Natural killer cell (primary cell): Measurements from ENCODE around the gene AFAP1. TPM values are rescaled to one million over a fixed set of nuclear protein-coding genes. Genes with fewer than 3 reads are reported as not detected.

Source experiments
- ATAC-seq, 3 donors: fragments of 150-1000 bp in 2 of 3; fragments of 200-7000 bp in 1 of 3; cut with Tn5 transposase; 1 replicate in 1 of 3; 2 replicates in 2 of 3; pipeline ENCODE4 v1.10.0; 2021; ENCODE audit warnings: mild to moderate bottlenecking in 2 of 3, moderate library complexity in 2 of 3
- DNase-seq, 2 donors: peaks; one replicate each; pipeline versions ENCODE4 v3.0.0 to v3.0.0-alpha.2; 2013 to 2021; ENCODE audit warnings: mixed read lengths in 1 of 2
- H3K27ac ChIP-seq: one replicate; pipeline ENCODE4 v1.5.1; 2013; ENCODE audit warnings: mild to moderate bottlenecking, low read length
- H3K27me3 ChIP-seq: one replicate; pipeline ENCODE4 v1.6.1; 2013; ENCODE audit warnings: low read length; ENCODE audit not compliant: control insufficient read depth, insufficient read depth
- H3K36me3 ChIP-seq: one replicate; pipeline ENCODE4 v1.6.1; 2013; ENCODE audit warnings: low read length; ENCODE audit not compliant: control insufficient read depth, insufficient read depth
- H3K4me1 ChIP-seq: one replicate; pipeline ENCODE4 v1.6.1; 2013; ENCODE audit warnings: low read length; ENCODE audit not compliant: control insufficient read depth, insufficient read depth
- H3K4me3 ChIP-seq: one replicate; pipeline ENCODE4 v1.5.1; 2013; ENCODE audit warnings: low read length
- H3K9me3 ChIP-seq: one replicate; pipeline ENCODE4 v1.6.1; 2013; ENCODE audit warnings: low read length; ENCODE audit not compliant: control insufficient read depth, insufficient read depth
- H3K27ac Mint-ChIP-seq, 2 donors: one replicate each; pipeline ENCODE4 v1.8.0; 2022; ENCODE audit warnings: mild to moderate bottlenecking in 2 of 2, mixed read lengths in 2 of 2, moderate library complexity in 1 of 2
- H3K27me3 Mint-ChIP-seq, 2 donors: one replicate each; pipeline ENCODE4 v1.8.0; 2022; ENCODE audit warnings: low read depth in 2 of 2, mixed read lengths in 2 of 2
- H3K36me3 Mint-ChIP-seq: one replicate; pipeline ENCODE4 v1.8.0; 2022; ENCODE audit warnings: mixed read lengths
- H3K4me1 Mint-ChIP-seq, 2 donors: one replicate each; pipeline ENCODE4 v1.8.0; 2022; ENCODE audit warnings: mixed read lengths in 2 of 2
- H3K4me3 Mint-ChIP-seq: one replicate; pipeline ENCODE4 v1.8.0; 2022; ENCODE audit warnings: mild to moderate bottlenecking, moderate library complexity, mixed read lengths
- H3K9me3 Mint-ChIP-seq, 2 donors: one replicate each; pipeline ENCODE4 v1.8.0; 2022; ENCODE audit warnings: mixed read lengths in 2 of 2
- CTCF ChIP-seq: fragments of 200-600 bp; IDR thresholded peaks from one replicate; pipeline ENCODE4 v1.8.0; 2022; ENCODE audit warnings: antibody characterized with exemption
- WGBS: methylation state at CpG from one replicate; pipeline ENCODE4 v1.1.7; 2013; ENCODE audit warnings: missing lambda C conversion rate; ENCODE audit not compliant: insufficient coverage; 5-methylcytosine and 5-hydroxymethylcytosine counted together
- intact Hi-C: fragments of 100-400 bp; cut with micrococcal nuclease; formaldehyde crosslinking; loops from one replicate; pipeline ENCODE4 v1.14.2; 2022
- total RNA-seq, 4 donors: library from RNA; stranded (reverse); fragments of 120-200 nt in 1 of 4; gene quantifications; one replicate each; pipeline versions ENCODE4 v1.2.3 to v1.2.4, GENCODE V29; 2013 to 2022

The AFAP1 gene
- total RNA-seq, 3 donors from 2014 or later (not counting 1 experiment from before 2014, with no cell fraction given): 4.9 to 12.5 (median 9.5) TPM

GRCh38 chr4:7799306-7799705, 140.4 kb downstream of the AFAP1 start:
- Mint-ChIP-seq H3K36me3 (peaks cover 9% of the 10 kb centered on the region), H3K4me1 (peaks cover 6% of the 10 kb centered on the region in 2 donors), H3K27me3 (peaks cover 0 to 13% of the 10 kb centered on the region in 2 donors), H3K27ac (no peak overlapping the region), H3K4me3 (no peak overlapping the region), H3K9me3 (no peaks in the 10 kb centered on the region)
- no peak for TF ChIP-seq CTCF
- H3K27me3 ChIP-seq: no peaks in the 10 kb centered on the region
- DNase-seq (no peak), ATAC-seq (no peak)
- 95% methylated on average over 11 of the region's 11 CpGs for WGBS
- no peaks in the 10 kb centered on the region for H3K36me3 ChIP-seq
- no peaks in the 10 kb centered on the region for H3K9me3 ChIP-seq
- no peak overlapping the region for H3K4me3 ChIP-seq
- H3K4me1 ChIP-seq: no peaks in the 10 kb centered on the region
- intact Hi-C loops: no loop called here
- no peak overlapping the region for H3K27ac ChIP-seq

- Mint-ChIP-seq H3K36me3 (peaks cover 9% of the 10 kb centered on the region), H3K27ac (no peak overlapping the region), H3K9me3 (no peaks in the 10 kb centered on the region), H3K27me3 (peaks cover 0 to 13% of the 10 kb centered on the region in 2 donors), H3K4me1 (peaks cover 6% of the 10 kb centered on the region in 2 donors), H3K4me3 (no peak overlapping the region)
- Histone ChIP-seq H3K4me3 (no peak overlapping the region), H3K36me3 (no peaks in the 10 kb centered on the region), H3K27ac (no peak overlapping the region), H3K27me3 (no peaks in the 10 kb centered on the region), H3K4me1 (no peaks in the 10 kb centered on the region), H3K9me3 (no peaks in the 10 kb centered on the region)
- 85% methylated on average over 18 of the region's 18 CpGs for WGBS
- no peak for TF ChIP-seq CTCF
- no peak for DNase-seq
- intact Hi-C loops: no loop called here
- no peak for ATAC-seq
Observed at GRCh38 chr4:7798178-7798995, 141.3 kb downstream of the AFAP1 start.

- ATAC-seq: no peak
- Histone ChIP-seq H3K27me3 (no peaks in the 10 kb centered on the region), H3K4me3 (no peak overlapping the region), H3K4me1 (no peaks in the 10 kb centered on the region), H3K9me3 (no peaks in the 10 kb centered on the region), H3K27ac (no peak overlapping the region), H3K36me3 (no peaks in the 10 kb centered on the region)
- TF ChIP-seq CTCF: no peak
- H3K4me1 Mint-ChIP-seq: peaks cover 5% of the 10 kb centered on the region in 2 donors
- H3K4me3 Mint-ChIP-seq: no peak overlapping the region
- H3K9me3 Mint-ChIP-seq: no peaks in the 10 kb centered on the region
- intact Hi-C loops: no loop called here
- H3K27me3 Mint-ChIP-seq: peaks cover 0 to 13% of the 10 kb centered on the region in 2 donors
- DNase-seq: no peak
- peaks cover 9% of the 10 kb centered on the region for H3K36me3 Mint-ChIP-seq
- no peak overlapping the region for H3K27ac Mint-ChIP-seq
- 95% methylated on average over 11 of the region's 11 CpGs for WGBS
Observed at GRCh38 chr4:7797330-7797729, 142.3 kb downstream of the AFAP1 start.
